DMS53 (cell line): ENCODE data around the gene KIF21A.
A peak's percentile ranks its signal among the peaks of the same experiment; 100 is the strongest.

Experiments
- DNase-seq: peaks from one replicate; lab custom pipeline; 2025; lab: John Stamatoyannopoulos, UW

The KIF21A gene

GRCh38 chr12:39275846-39276245 is 167.1 kb downstream of the KIF21A start:
- no peak for DNase-seq

DNA sequence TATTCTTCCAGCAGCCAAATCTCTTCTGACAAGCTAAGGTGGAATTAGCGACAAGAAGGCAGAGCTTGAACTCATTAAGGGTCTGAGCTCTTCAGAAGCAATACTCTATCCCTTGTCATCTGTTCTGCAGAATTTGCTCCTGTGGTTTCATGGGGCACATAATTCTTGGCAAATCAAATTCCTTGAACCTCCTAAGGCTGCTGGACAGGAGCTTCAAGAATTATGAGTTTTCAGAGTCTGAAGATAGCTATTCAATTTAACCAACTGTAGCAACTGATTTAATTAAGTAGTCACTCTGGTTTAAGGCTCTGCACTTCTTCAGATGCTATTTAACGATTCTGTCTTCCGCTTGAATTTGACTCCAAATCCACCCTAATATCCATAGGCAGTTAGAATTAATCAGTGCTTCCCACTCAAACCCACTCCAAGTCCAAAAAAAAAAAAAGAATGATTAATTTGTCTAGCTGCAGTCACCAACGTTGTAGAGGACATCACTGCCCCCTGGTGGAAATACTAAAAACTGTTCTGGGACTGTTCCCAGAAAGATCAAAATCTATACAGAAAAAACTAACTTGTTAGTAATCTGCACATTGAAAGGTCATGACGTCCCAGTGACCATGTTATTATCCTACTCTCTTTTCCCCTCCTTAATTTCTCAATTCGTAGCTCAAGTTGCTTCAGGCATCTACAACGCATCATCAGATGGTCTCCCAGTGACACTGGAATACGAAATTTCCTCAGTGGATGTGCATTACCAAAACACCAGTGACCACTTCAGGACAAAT is 169.9 kb downstream of the KIF21A start:
- peak; percentile 74 for DNase-seq

DNA sequence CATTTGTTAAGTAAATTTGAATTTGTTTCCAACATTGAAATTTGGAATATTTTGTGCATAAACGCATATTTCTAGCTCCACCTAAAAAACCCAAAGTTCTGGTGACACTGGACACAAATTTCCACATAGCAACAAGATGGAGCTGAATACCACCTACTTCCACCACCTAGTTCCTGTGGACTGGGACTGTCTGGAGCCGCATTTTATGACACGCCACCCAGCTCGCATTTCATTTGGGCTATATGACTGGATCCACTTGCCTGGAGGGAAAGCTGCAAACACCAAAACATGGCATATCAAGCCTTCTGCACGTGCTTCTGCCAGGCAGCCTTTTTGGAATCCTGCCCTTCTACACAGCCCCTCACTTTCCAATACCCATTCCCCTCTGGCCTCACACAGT is 173.4 kb downstream of the KIF21A start:
- DNase-seq: no peak

- no peak for DNase-seq
Measured at GRCh38 chr12:39267886-39268285, 175.0 kb downstream of the KIF21A start.

DNA sequence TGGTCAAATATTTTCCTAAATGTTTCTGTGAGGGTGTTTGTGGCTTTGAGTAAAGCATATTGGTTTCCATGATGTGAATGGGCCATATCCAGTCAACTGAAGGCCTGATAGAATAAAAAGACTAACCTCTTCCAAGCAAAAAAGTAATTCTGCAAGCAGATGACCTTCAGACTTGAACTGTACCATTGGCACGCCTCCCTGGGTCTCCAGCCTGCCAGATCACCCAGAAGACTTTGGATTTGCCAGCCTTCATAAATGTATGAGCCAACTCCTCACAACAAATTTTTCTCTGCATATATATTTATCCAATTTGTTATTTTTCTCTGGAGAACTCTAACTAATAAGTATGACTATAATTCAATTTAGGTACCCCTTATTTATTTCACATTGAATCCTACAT is 190.3 kb downstream of the KIF21A start:
- DNase-seq: no peak
